GM10248 (cell line): ENCODE results near the gene CLMP.

Experiments used
- CTCF ChIA-PET: fragments of 300-600 bp; sonication (Branson Sonifier 250); formaldehyde crosslinking; extraction: SDS; loops from one replicate; lab custom pipeline; 2021; ENCODE audit warnings: antibody characterized with exemption; lab: Yijun Ruan, JAX
- POLR2A ChIA-PET: fragments of 350-650 bp; sonication (Branson Sonifier 250); formaldehyde crosslinking; extraction: SDS; loops from one replicate; lab custom pipeline; 2020; ENCODE audit warnings: antibody characterized with exemption; lab: Yijun Ruan, JAX
- DNase-seq: peaks from one replicate; pipeline ENCODE4 v3.0.0; 2012; ENCODE audit errors: extremely low spot score
- TF ChIP-seq, protein P1 (sequence below): IDR thresholded peaks from 2 replicates; pipeline ENCODE4 v1.5.1; 2012; ENCODE audit warnings: mild to moderate bottlenecking, low read depth; ENCODE audit errors: extremely low read depth, missing control alignments, control extremely low read depth

The CLMP gene

GRCh38 chr11:123236879-123237278 is 41.8 kb upstream of the CLMP start:
- no peak for DNase-seq
- ChIA-PET CTCF (interaction anchor here (1.3 to 9.2 kb wide), 2 partner anchors 9 to 24 kb away, joined by 3 to 72 read pairs; no protein-coding TSS in a partner anchor), POLR2A (no interaction called here)
- TF ChIP-seq, protein P1, sequence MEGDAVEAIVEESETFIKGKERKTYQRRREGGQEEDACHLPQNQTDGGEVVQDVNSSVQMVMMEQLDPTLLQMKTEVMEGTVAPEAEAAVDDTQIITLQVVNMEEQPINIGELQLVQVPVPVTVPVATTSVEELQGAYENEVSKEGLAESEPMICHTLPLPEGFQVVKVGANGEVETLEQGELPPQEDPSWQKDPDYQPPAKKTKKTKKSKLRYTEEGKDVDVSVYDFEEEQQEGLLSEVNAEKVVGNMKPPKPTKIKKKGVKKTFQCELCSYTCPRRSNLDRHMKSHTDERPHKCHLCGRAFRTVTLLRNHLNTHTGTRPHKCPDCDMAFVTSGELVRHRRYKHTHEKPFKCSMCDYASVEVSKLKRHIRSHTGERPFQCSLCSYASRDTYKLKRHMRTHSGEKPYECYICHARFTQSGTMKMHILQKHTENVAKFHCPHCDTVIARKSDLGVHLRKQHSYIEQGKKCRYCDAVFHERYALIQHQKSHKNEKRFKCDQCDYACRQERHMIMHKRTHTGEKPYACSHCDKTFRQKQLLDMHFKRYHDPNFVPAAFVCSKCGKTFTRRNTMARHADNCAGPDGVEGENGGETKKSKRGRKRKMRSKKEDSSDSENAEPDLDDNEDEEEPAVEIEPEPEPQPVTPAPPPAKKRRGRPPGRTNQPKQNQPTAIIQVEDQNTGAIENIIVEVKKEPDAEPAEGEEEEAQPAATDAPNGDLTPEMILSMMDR, result no peak

- DNase-seq, result no peak
- TF ChIP-seq, protein P1, result no peak
- ChIA-PET CTCF (interaction anchor here (9.2 kb wide), 1 partner anchor 10 kb away, joined by 72 read pairs; no protein-coding TSS in a partner anchor), POLR2A (no interaction called here)
These were observed 40.7 kb upstream of the CLMP start for GRCh38 chr11:123235656-123236261.

GRCh38 chr11:123235117-123235655 is 40.1 kb upstream of the CLMP start:
- DNase-seq, result no peak
- POLR2A ChIA-PET, result no interaction called here
- TF ChIP-seq, protein P1, result peak; percentile 8
- CTCF ChIA-PET, result interaction anchor here (9.2 kb wide), 1 partner anchor 10 kb away, joined by 72 read pairs; no protein-coding TSS in a partner anchor

DNA sequence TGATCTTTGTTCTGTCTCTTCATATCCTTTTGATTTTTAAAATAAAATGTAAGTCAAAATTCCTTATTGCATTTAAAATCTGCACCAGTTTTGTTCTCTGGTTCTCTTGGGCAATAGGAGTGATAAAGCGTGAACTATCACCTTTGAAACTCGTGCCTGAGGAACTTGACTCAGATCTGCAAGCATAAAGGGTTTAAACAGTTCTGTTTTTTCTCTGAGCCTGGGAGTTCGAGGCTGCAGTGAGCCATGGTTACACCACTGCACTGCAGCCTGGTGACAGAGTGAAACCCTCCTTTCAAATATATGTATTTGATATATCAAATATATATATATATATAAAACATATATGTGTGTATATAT is 38.9 kb upstream of the CLMP start:
- POLR2A ChIA-PET, result no interaction called here
- no peak for DNase-seq
- TF ChIP-seq, protein P1, result no peak
- CTCF ChIA-PET, result interaction anchor here (1.1 to 9.2 kb wide), 4 partner anchors 12 to 88 kb away, joined by 3 to 72 read pairs (median 4); no protein-coding TSS in a partner anchor

DNA sequence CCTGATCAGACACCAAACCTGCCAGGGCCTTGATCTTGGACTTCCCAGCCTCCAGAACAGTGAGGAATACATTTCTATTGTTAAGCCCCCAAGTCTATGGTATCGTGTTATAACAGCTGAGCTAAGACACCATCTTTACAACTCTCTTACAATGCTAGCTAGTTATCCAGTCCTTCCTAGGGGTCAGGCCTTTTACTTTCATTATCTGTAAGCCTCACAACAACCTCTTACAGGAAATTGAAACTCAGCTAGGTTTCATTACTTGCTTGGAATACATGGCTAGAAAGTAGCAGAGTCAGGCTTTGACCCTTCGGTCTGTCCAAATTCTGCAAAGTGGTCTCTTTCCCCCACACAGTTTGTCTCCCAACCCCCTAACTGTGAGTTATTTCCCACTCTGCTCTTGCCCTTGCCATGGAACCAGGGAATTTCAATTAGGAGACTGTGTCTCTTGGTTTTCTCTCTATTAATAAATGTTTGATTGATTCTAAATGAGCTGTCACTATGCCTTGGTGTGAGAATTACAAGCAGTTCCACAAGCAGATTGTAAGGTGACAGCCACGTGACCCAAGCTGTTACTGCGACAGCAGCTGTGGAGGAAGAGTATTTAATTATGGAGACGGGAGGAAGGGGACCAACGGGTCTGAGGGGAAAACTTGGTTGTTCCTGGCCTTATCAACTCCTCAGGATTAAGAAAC is 38.4 kb upstream of the CLMP start:
- TF ChIP-seq, protein P1, result no peak
- CTCF ChIA-PET, result interaction anchor here (0.8 to 9.2 kb wide), 5 partner anchors 12 to 246 kb away, joined by 3 to 72 read pairs (median 3); no protein-coding TSS in a partner anchor
- DNase-seq, result peak; percentile 54
- POLR2A ChIA-PET, result no interaction called here

DNA sequence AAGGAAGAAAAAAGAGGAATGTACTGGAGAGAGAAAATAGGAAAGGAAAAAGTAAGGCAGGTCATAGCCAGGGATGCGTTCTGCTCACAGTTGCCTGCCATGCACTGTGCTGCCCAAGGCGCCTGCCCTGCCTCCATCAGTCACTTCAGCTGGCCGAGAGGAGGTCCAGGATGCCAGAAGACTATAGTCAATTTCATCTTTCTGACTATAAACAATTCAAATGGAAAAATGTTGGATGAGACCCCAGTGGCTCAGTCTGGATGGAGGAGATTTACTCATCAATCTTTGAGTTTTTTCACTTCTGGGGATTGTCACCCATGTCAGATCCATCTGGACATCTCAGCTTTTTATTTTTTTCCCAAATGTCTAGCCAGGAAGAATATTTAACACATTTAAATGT is 36.7 kb upstream of the CLMP start:
- TF ChIP-seq, protein P1, result no peak
- ChIA-PET POLR2A (interaction anchor here (0.5 kb wide), 1 partner anchor 119 kb away, joined by 7 read pairs; no protein-coding TSS in a partner anchor), CTCF (interaction anchor here (1.2 to 9.2 kb wide), 3 partner anchors 11 to 47 kb away, joined by 3 to 72 read pairs (median 5); no protein-coding TSS in a partner anchor)

More for the DNA sequence above, 36.7 kb upstream of the CLMP start:
- DNase-seq, result no peak
